ENCODE data around the gene PRKCQ.

The PRKCQ gene

GRCh38 chr10:6539833-6540232 is 40.2 kb downstream of the PRKCQ start:
- H3K4me3 ChIP-seq (replicated peaks; ENCODE audit: insufficient read depth, low read length): no peak overlapping the region
- TF ChIP-seq SPI1 (IDR thresholded peaks at IDR 0.05; ENCODE audit: borderline replicate concordance, low read depth) (no peak), CTCF (IDR thresholded peaks at IDR 0.05; ENCODE audit: insufficient read depth, low read length) (no peak), POLR2AphosphoS5 (IDR thresholded peaks at IDR 0.05; ENCODE audit: low read depth) (no peak), REST (IDR thresholded peaks at IDR 0.05; ENCODE audit: insufficient replicate concordance, low read depth) (no peak), GABPA (IDR thresholded peaks at IDR 0.05; ENCODE audit: low read depth) (no peak)
- no peak for DNase-seq (ENCODE audit: low read depth in 1 of 2, low spot score in 1 of 2)
- H3K27ac ChIP-seq (replicated peaks): no peak overlapping the region
- H3K27me3 ChIP-seq (ENCODE audit: insufficient read depth, poor library complexity, severe bottlenecking): no peaks in the 10 kb centered on the region

GRCh38 chr10:6537770-6538169 is 42.3 kb downstream of the PRKCQ start:
- Histone ChIP-seq H3K4me3 (replicated peaks; ENCODE audit: insufficient read depth, low read length) (no peak overlapping the region), H3K27me3 (ENCODE audit: insufficient read depth, poor library complexity, severe bottlenecking) (no peaks in the 10 kb centered on the region), H3K27ac (replicated peaks) (no peak overlapping the region)
- DNase-seq (ENCODE audit: low read depth in 1 of 2, low spot score in 1 of 2): peak in 1 of 2 experiments; percentile 71
- no peak for TF ChIP-seq GABPA (IDR thresholded peaks at IDR 0.05; ENCODE audit: low read depth)
- TF ChIP-seq SPI1 (IDR thresholded peaks at IDR 0.05; ENCODE audit: borderline replicate concordance, low read depth): peak; percentile 88
- TF ChIP-seq CTCF (IDR thresholded peaks at IDR 0.05; ENCODE audit: insufficient read depth, low read length): peak; percentile 18

GRCh38 chr10:6536102-6536501 is 44.0 kb downstream of the PRKCQ start:
- no peak overlapping the region for H3K27ac ChIP-seq (replicated peaks)
- DNase-seq (ENCODE audit: low read depth in 1 of 2, low spot score in 1 of 2): no peak
- no peaks in the 10 kb centered on the region for H3K27me3 ChIP-seq (ENCODE audit: insufficient read depth, poor library complexity, severe bottlenecking)
- H3K4me3 ChIP-seq (replicated peaks; ENCODE audit: insufficient read depth, low read length): no peak overlapping the region
- TF ChIP-seq POLR2AphosphoS5 (IDR thresholded peaks at IDR 0.05; ENCODE audit: low read depth): no peak
- no peak for TF ChIP-seq SPI1 (IDR thresholded peaks at IDR 0.05; ENCODE audit: borderline replicate concordance, low read depth)
- TF ChIP-seq CTCF (IDR thresholded peaks at IDR 0.05; ENCODE audit: insufficient read depth, low read length): no peak
- no peak for TF ChIP-seq REST (IDR thresholded peaks at IDR 0.05; ENCODE audit: insufficient replicate concordance, low read depth)
- no peak for TF ChIP-seq GABPA (IDR thresholded peaks at IDR 0.05; ENCODE audit: low read depth)

- no peak for DNase-seq (ENCODE audit: low read depth in 1 of 2, low spot score in 1 of 2)
- no peaks in the 10 kb centered on the region for H3K27me3 ChIP-seq (ENCODE audit: insufficient read depth, poor library complexity, severe bottlenecking)
- H3K27ac ChIP-seq (replicated peaks): no peak overlapping the region
- no peak overlapping the region for H3K4me3 ChIP-seq (replicated peaks; ENCODE audit: insufficient read depth, low read length)
- TF ChIP-seq REST (IDR thresholded peaks at IDR 0.05; ENCODE audit: insufficient replicate concordance, low read depth): no peak
- no peak for TF ChIP-seq SPI1 (IDR thresholded peaks at IDR 0.05; ENCODE audit: borderline replicate concordance, low read depth)
- TF ChIP-seq CTCF (IDR thresholded peaks at IDR 0.05; ENCODE audit: insufficient read depth, low read length): no peak
- no peak for TF ChIP-seq POLR2AphosphoS5 (IDR thresholded peaks at IDR 0.05; ENCODE audit: low read depth)
- no peak for TF ChIP-seq GABPA (IDR thresholded peaks at IDR 0.05; ENCODE audit: low read depth)
Measured at GRCh38 chr10:6535156-6535764, 44.8 kb downstream of the PRKCQ start.

Data from HL-60 (cell line).